GM20431 (cell line): ENCODE results near the gene KAZN.

Source experiments
- in situ Hi-C: fragments of 300-500 bp; cut with MseI, MboI; formaldehyde crosslinking; loops from one replicate; pipeline ENCODE4 v1.15.0; 2020; ENCODE audit warnings: low sequenced_read_pairs; ENCODE audit not compliant: unreplicated experiment

Gene KAZN

GRCh38 chr1:14975119-14975518 is 376.6 kb downstream of the KAZN start:
- in situ Hi-C loops: no loop called here

GRCh38 chr1:14976256-14976655 is 377.8 kb downstream of the KAZN start:
- in situ Hi-C loops: no loop called here

GRCh38 chr1:14977338-14977931 is 378.9 kb downstream of the KAZN start:
- in situ Hi-C loops: no loop called here

- in situ Hi-C loops: no loop called here
Observed at GRCh38 chr1:14980621-14981218, 382.2 kb downstream of the KAZN start.

- in situ Hi-C loops: no loop called here
Observed at GRCh38 chr1:14982029-14982428, 383.5 kb downstream of the KAZN start.

GRCh38 chr1:14983277-14983676 is 384.8 kb downstream of the KAZN start:
- in situ Hi-C loops: no loop called here

GRCh38 chr1:14986168-14986567 is 387.7 kb downstream of the KAZN start:
- in situ Hi-C loops: no loop called here

GRCh38 chr1:14987829-14988603 is 389.5 kb downstream of the KAZN start:
- in situ Hi-C loops: no loop called here

- in situ Hi-C loops: no loop called here
Observed at GRCh38 chr1:14988636-14989035, 390.2 kb downstream of the KAZN start.

- in situ Hi-C loops: no loop called here
Observed at GRCh38 chr1:14989931-14990728, 391.6 kb downstream of the KAZN start.

- in situ Hi-C loops: no loop called here
Observed at GRCh38 chr1:14993414-14993813, 394.9 kb downstream of the KAZN start.

- in situ Hi-C loops: no loop called here
Observed at GRCh38 chr1:14994148-14994547, 395.7 kb downstream of the KAZN start.

GRCh38 chr1:14994841-14995437 is 396.5 kb downstream of the KAZN start:
- in situ Hi-C loops: no loop called here

- in situ Hi-C loops: no loop called here
Observed at GRCh38 chr1:14996133-14997050, 397.9 kb downstream of the KAZN start.

- in situ Hi-C loops: no loop called here
Observed at GRCh38 chr1:14997646-14998276, 399.3 kb downstream of the KAZN start.

GRCh38 chr1:14999441-14999840 is 401.0 kb downstream of the KAZN start:
- in situ Hi-C loops: no loop called here

- in situ Hi-C loops: no loop called here
Observed at GRCh38 chr1:15000030-15000429, 401.5 kb downstream of the KAZN start.

- in situ Hi-C loops: no loop called here
Observed at GRCh38 chr1:15000671-15001070, 402.2 kb downstream of the KAZN start.
